Right ventricle myocardium superior (tissue), 1 donor: ENCODE data around the gene ZNF407. TPM values are rescaled to one million over a fixed set of nuclear protein-coding genes. Genes with fewer than 3 reads are reported as not detected.
"Not testable (repeated sequence)": the region's sequence is repeated elsewhere in the genome, so short reads cannot be mapped to it uniquely, and the experiment has no call there.

Experiments
- ATAC-seq: fragments of 200-7000 bp; cut with Tn5 transposase; one replicate; pipeline ENCODE4 v1.9.1; 2020; ENCODE audit warnings: mild to moderate bottlenecking; ENCODE audit not compliant: poor library complexity
- DNase-seq: peaks from one replicate; pipeline ENCODE4 v3.0.0-alpha.2; 2020
- intact Hi-C: fragments of 100-400 bp; cut with DNase I; formaldehyde crosslinking; loops from one replicate; pipeline ENCODE4 v1.11.2; 2022
- long read RNA-seq: library from polyadenylated mRNA; unstranded; transcript quantifications from one replicate; pipeline ENCODE4 v2.0.0, GENCODE V29; 2021
- total RNA-seq: library from RNA; stranded (reverse); fragmentation: NEBNext Ultra II Directional; extraction: Animal tissue kit (Norgen Biotek cat#: 25700); gene quantifications from one replicate; pipeline ENCODE4 v1.2.1, GENCODE V29; 2021
- donor health status: DM: no; HTN: yes; CAD: no; lungs with severe emphysema.

ZNF407 gene, protein sequence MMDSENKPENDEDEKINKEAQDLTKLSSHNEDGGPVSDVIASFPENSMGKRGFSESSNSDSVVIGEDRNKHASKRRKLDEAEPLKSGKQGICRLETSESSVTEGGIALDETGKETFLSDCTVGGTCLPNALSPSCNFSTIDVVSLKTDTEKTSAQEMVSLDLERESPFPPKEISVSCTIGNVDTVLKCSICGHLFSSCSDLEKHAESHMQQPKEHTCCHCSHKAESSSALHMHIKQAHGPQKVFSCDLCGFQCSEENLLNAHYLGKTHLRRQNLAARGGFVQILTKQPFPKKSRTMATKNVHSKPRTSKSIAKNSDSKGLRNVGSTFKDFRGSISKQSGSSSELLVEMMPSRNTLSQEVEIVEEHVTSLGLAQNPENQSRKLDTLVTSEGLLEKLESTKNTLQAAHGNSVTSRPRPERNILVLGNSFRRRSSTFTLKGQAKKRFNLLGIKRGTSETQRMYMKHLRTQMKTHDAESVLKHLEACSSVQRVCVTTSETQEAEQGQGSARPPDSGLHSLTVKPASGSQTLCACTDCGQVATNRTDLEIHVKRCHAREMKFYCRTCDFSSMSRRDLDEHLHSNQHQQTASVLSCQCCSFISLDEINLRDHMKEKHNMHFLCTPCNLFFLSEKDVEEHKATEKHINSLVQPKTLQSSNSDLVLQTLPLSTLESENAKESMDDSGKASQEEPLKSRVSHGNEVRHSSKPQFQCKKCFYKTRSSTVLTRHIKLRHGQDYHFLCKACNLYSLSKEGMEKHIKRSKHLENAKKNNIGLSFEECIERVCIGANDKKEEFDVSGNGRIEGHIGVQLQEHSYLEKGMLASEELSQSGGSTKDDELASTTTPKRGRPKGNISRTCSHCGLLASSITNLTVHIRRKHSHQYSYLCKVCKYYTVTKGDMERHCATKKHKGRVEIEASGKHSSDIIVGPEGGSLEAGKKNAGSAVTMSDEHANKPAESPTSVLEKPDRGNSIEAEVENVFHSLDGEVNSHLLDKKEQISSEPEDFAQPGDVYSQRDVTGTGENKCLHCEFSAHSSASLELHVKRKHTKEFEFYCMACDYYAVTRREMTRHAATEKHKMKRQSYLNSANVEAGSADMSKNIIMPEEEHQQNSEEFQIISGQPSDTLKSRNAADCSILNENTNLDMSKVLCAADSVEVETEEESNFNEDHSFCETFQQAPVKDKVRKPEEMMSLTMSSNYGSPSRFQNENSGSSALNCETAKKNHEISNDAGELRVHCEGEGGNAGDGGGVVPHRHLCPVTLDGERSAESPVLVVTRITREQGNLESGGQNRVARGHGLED (N-terminal part only)
- total RNA-seq: 9.6 TPM
- long read RNA-seq, full-length matches to known transcripts: 5 of 9 reads
- long read RNA-seq, partial matches to known transcripts: 0 of 9 reads
- long read RNA-seq, other reads (novel, unspliced or antisense): 4 of 9 reads

DNA sequence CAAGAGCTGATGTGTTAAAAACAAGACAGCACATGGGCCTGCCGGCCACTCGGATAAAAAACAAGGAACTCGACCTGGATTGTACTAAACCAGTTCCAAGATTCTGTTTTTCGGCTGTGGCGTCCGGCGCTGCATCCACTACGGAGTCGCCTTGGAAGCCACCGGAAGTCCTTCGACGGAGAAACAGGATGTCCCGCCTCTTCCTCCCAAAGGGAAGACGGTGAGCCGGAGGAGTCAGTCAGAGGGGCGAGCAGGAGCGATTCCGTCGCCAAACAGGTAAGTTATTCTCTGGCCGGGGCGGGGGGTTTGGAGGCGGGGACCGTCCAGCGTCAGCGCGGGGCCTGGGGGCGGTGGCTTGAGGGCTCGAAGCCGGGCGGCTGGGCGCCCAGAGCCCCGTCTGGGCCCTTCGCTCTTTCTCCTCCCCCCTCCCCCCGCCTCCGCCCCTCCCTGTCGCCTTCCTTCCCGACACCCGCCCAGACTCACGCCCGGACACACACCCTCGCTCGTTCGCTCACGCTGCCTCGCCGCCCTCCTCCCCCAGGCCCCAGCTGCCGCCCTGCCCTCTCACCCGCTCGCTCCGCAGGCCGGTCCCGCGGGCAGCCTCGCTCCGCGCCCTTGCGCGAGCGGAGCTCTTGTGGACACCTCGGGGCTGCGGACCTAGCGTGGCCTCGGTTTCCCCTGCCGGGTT lies at the start of gene ZNF407:
Gene ZNF407 (plus strand): TSS at position 209 of the 688 bp plus-strand sequence. CDS start 33,150 bp downstream, outside the sequence.
- intact Hi-C loops: no loop called here
- ATAC-seq (peak; percentile 94), DNase-seq (peak; percentile 90)

DNA sequence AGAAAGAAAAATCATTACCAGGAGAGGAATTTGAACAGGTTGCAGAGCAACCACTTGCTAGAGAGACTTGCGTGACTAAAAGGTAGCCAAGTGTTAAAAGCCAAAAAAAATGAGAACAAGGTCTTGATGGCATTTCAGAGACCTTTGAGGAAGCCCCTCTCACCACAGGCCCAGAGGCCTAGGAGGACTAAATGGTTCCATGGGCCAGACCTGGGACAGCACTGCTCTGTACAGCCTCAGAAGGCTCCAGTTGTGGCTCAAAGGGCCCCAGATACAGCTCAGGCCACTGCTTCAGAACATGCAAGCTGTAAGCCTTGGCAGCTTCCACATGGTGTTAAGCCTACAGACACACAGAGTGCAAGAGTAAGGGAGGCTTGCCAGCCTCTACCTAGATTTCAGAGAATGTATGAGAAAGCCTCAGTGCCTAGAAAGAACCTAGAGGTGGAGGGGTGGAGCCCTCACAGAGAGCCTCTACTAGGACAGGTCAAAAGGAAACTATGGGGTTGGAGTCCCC lies 48.0 kb upstream of the ZNF407 start:
- DNase-seq: no peak
- intact Hi-C loops: loop anchor here (5.0 kb wide), 1 partner anchor 57 kb away; no protein-coding TSS in a partner anchor
- no peak for ATAC-seq

DNA sequence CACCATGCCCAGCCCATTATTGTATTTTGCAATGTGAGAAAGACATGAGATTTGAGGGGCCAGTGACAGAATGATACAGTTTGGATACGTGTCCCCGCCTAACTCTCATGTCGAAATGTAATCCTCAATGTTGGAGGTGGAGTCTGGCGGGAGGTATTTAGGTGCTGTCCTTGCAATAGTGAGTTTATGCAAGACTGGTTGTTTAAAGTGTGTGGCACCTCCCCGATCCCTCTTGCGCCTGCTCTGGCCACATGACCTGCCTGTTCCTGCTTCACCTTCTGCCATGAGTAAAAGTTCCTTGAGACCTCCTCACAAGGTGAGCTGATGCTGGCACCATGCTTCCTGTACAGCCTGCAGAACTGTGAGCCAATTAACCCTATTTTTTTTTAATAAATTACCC lies 46.8 kb upstream of the ZNF407 start:
- DNase-seq (no peak), ATAC-seq (no peak)
- intact Hi-C loops: loop anchor here (5.0 kb wide), 1 partner anchor 59 kb away; no protein-coding TSS in a partner anchor

DNA sequence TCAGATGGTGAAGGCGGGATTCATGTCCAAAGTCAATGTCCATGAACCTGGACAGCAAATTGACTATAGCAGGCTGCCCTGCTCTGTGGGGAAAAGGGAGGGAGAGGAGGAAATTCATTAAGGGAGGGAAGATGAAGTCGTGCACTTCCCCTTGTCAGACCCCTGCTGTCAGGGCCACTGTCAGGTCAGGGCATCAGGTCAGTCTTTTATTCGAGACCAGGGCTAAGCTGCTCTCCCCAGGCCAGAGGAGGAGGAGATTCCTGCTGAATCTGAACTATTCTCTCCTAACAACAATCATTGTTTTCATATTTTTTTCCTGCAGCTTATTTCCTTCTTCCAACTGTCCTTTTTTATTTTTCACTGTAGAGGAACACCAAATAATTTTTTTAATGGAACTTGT lies 46.2 kb upstream of the ZNF407 start:
- ATAC-seq (no peak), DNase-seq (no peak)
- intact Hi-C loops: loop anchor here (5.0 kb wide), 1 partner anchor 59 kb away; no protein-coding TSS in a partner anchor

DNA sequence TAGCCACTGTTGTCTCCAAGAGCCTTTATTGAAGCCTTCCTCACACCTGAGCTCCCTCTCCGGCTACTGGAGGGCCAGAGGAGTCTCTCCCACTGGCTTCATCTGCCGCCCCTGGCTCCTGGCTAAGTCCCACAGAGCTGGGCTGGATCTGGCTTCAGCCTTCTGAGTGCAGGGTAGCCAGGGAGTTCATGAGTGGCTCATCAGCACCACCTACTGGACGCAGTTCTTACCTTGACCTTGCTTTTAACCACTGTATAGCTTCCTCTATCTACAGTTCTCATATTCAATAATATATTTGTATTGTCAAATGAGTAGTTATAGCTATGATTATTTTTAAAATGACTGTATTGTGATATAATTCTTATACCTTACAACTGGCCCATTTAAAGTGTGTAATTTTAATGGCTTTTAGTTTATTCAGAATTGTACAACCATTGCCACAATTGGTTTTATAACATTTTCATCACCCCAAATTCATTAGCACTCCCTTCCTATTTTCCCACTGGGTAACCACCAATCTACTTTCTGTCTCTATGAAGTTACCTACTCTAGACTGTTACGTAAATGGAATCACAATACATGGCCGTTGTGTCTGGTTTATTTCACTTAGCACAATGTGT lies 45.6 kb upstream of the ZNF407 start:
- ATAC-seq: peak; percentile 98
- peak; percentile 79 for DNase-seq
- intact Hi-C loops: loop anchor here (2.0 to 5.0 kb wide), 3 partner anchors 60 to 353 kb away; no protein-coding TSS in a partner anchor

DNA sequence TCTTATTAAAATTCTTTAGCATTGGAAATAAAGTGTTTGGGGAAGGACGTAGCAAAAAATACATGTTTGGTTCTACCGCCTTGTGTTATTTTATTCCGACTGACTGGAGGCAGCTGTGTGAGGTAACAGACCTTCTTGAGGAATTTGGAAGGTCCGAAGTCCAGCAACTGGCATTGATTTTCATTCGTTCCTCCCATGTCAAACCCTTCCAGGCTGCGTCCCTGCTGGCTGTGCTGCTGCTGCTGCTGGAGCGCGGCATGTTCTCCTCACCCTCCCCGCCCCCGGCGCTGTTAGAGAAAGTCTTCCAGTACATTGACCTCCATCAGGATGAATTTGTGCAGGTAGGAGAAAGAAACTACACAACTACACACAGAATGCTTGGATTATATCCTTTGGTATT lies 41.5 kb upstream of the ZNF407 start:
- no peak for ATAC-seq
- intact Hi-C loops: no loop called here
- DNase-seq: no peak

DNA sequence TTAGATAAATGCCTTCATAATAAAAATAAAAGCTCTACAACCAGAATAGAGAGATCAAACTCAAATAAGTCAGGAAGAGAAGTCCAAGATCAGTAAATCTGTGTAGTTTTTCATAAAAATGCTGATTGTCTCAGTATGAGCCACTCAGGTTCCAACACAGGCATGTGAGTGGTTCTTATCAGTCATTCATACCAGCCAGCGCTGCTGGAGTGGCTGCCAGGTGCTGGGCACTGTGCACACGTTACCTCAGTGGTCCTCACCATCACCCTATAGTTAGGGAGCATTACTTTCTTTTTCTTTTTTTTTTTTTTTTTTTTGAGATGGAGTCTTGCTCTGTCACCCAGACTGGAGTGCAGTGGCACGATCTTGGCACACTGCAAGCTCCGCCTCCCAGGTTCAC lies 39.6 kb upstream of the ZNF407 start:
- DNase-seq: no peak
- peak; percentile 62 for ATAC-seq
- intact Hi-C loops: no loop called here

DNA sequence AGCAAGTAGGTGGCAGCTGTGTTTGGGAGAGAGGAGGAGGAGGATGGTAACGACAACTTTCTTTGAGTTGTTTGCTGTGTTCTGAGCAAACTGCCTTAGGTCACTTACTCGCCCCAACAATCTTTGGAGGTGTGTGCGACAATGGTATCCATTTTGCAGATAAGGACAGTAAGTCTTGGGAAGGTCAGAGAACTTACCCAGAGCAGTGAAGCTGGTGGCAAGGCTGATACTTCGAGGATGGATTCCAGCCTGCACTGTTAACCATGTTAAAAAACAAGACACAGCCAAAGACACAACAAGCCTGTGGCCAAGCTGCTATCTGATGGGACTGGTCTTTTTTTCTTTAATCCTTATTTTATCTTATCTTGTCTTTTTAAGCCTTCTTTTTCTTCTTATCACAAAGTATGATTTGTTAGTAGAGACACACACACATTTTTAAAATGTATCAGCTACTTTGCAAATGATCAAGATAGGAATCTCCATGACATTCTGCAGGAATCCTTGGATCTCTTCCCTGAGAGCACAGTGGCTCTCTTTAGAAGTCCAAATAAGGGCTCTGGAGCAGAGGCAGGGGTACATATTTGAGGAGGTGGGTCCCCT lies 35.4 kb upstream of the ZNF407 start:
- intact Hi-C loops: no loop called here
- ATAC-seq: no peak
- no peak for DNase-seq

DNA sequence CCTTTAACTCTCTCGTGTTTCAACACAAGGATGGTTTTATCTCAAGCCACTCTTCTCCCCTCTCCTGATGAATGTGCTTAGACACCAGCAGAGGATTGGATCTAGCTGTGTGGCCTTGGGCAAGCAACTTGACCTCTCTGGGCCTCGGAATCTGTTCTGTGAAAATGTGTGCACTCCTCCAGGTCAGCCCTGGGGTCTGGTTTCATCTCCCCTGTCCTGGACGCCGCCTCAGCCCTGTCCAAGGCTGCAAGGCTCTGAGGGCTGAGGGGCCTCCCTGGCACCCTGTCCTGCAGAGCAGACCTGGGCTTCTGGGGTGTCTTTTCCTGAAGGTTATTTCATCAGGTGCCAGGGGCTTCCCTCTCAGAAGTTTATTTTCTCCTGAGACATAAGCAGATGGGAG lies 34.9 kb upstream of the ZNF407 start:
- intact Hi-C loops: no loop called here
- ATAC-seq: no peak

DNA sequence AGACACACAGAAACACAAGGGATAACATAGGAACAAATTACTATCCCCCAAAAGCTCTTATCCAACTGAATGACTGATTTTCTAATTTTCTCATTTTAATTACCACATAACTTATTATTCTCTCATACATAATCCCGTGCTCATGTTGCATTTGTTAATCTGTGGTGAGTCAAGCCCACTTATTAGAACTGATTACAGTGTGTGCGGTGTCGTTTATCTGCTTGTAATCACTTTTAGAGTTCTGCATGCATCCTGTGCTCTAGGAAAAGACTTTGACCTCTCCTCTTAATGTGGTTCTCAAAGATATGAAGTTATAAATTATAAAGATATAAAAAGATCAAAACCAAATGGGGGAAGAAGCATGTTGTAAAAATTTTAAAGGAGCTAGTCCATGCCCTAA lies 33.7 kb upstream of the ZNF407 start:
- DNase-seq (no peak), ATAC-seq (no peak)
- intact Hi-C loops: no loop called here

More for the DNA sequence above, 34.9 kb upstream of the ZNF407 start:
- no peak for DNase-seq

DNA sequence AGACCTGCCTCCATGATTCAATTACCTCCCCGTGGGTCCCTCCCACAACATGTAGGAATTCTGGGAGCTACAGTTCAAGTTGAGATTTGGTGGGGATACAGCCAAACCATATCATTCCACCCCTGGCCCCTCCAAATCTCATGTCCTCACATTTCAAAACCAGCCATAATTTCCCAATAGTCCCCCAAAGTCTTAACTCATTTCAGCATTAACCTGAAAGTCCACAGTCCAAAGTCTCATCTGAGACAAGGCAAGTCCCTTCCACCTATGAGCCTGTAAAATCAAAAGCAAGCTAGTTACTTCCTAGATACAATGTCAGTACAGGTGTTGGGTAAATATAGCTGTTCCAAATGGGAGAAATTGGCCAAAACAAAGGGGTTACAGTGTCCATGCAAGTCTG lies 32.5 kb upstream of the ZNF407 start:
- intact Hi-C loops, DNase-seq, ATAC-seq: not testable (repeated sequence)

DNA sequence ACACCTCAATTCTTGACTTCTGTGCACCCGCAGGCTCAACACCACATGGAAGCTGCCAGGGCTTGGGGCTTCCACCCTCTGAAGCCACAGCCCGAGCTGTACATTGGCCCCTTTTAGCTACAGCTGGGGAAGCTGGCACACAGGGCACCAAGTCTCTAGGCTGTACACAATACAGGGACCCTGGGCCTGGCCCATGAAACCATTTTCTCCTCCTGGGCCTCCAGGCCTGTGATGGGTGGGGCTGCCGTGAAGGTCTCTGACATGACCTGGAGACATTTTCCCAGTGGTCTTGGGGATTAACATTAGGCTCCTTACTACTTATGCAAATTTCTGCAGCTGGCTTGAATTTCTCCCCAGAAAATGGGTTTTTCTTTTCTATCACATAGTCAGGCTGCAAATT lies 31.7 kb upstream of the ZNF407 start:
- DNase-seq, ATAC-seq, intact Hi-C loops: not testable (repeated sequence)

DNA sequence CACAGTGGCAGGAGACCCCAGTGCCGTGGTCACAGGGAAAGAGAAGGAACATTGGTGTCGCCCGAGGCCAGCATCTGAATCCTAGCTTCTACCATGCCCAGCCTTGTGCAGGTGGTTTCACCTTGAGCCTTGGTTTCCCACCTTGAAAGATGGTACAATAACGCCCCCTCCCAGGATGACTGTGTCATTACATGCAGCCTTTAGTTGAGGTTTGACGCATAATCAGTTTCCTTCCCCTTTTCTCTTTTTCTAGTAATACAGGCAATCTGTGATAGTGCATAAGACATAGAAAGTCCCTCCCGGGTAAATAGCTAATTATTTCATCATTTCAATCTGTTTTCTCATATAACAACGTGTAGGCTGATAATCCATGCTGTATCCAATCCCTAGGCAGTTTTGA lies 29.8 kb upstream of the ZNF407 start:
- ATAC-seq (no peak), DNase-seq (no peak)
- intact Hi-C loops: no loop called here

DNA sequence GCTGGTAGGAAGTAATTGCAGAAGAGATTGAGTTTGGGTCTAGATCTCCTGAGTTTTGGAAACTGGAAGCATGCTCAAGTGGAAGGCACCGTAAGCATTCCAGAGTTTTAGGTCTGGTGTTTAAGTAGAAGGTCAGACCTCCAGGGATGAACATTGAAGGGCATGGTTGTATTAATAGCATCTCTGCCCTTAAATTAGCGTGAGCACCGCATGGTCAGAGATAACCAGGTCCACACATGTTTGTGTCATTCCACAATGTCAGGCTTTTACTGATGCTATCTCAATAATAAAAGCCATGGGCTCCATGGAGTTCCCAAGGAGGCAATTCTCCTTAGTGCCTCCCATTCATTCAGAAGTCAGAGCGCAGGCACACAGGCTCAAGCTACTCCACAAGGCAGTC lies 28.3 kb upstream of the ZNF407 start:
- intact Hi-C loops: no loop called here
- DNase-seq (no peak), ATAC-seq (peak; percentile 44)

DNA sequence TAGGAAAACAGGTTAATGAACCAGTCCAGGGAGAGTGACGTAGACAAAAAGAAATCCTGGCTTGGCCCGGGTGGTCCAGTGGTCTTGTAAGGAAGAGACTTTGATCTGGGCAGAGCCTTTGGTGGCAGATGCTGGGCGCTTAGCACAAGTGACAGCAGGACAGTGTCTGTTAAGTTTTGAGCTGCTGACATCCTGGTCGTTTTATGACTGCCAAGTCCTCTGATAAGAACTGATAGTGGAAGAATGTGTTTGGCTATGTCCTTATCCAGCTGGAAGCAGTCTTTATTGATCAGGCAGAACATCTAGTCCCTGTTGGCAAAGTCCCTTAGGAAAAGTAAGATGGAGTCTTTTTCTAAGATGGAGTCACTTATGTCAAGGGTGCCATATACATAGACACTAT lies 27.4 kb upstream of the ZNF407 start:
- DNase-seq (no peak), ATAC-seq (peak; percentile 73)
- intact Hi-C loops: no loop called here

DNA sequence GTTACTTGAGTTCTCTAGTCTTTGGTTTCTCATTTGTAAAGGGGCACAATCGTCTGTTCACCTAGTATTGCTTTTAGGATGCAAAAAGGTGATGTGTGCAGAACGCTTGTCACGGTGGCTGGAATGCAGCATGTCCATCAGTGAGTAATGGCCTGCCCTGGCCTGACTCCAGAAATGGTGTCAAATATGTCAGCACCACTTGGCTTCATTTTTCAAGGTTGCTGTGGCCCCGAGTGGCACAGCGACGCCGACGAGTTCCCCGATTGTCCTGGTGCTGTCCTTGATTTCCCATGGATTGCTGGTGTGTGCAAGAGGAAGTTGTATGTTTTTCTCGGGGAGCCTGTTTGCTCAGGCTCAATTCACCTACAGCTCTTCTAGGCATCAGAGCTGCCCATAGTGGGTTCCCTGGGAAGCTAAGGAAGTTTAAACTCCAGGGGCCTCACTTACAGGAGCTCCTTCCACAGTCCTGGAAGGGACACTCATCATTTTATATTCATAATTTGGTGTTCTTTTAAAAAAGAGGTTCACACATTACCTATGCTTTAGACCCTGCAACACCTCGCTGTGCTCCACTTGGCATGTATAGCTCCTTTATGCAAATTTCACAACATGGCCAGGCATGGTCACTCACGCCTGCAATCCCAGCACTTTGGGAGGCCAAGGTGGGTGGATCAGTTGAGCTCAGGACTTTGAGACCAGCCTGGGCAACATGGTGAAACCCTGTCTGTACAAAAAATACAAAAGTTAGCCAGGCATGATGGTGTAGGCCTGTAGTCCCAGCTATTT lies 25.6 kb upstream of the ZNF407 start:
- DNase-seq: no peak
- peak; percentile 67 for ATAC-seq
- intact Hi-C loops: no loop called here
